Endothelial cell of umbilical vein (primary cell): Measurements from ENCODE around the gene RASGRF2.

Source experiments
- EZH2 ChIP-seq: IDR thresholded peaks from 2 replicates; pipeline ENCODE4 v1.6.1; 2012; ENCODE audit warnings: borderline replicate concordance, low read depth, mild to moderate bottlenecking, moderate library complexity, low read length, inconsistent platforms; ENCODE audit not compliant: severe bottlenecking
- FOS ChIP-seq: IDR thresholded peaks from 2 replicates; pipeline ENCODE4 v1.6.1; 2011; ENCODE audit warnings: mild to moderate bottlenecking, low read length, moderate library complexity, borderline replicate concordance; ENCODE audit not compliant: insufficient read depth
- GATA2 ChIP-seq: IDR thresholded peaks from 2 replicates; pipeline ENCODE4 v1.7.0; 2011; ENCODE audit warnings: low read depth, mild to moderate bottlenecking, moderate library complexity, mixed read lengths, low read length; ENCODE audit not compliant: insufficient read length, insufficient read depth
- JUN ChIP-seq: IDR thresholded peaks from 2 replicates; pipeline ENCODE4 v1.6.1; 2011; ENCODE audit warnings: borderline replicate concordance, low read depth; ENCODE audit not compliant: insufficient read length, insufficient read depth
- MAX ChIP-seq: IDR thresholded peaks from 2 replicates; pipeline ENCODE4 v1.6.1; 2011; ENCODE audit not compliant: insufficient read depth, insufficient read length
- MYC ChIP-seq: IDR thresholded peaks from one replicate; pipeline ENCODE4 v1.6.1; 2011; ENCODE audit warnings: mild to moderate bottlenecking, low read depth, low read length
- POLR2A ChIP-seq: IDR thresholded peaks from 2 replicates; pipeline ENCODE4 v1.6.1; 2012; ENCODE audit warnings: low read depth, mild to moderate bottlenecking, control low read depth, low read length
- POLR2AphosphoS5 ChIP-seq: IDR thresholded peaks from 2 replicates; pipeline ENCODE4 v1.6.1; 2012; ENCODE audit warnings: low read depth, mild to moderate bottlenecking, control low read depth, low read length, moderate library complexity; ENCODE audit not compliant: insufficient read depth
- TF ChIP-seq, protein P1 (sequence below), 2 donors: IDR thresholded peaks; 1 replicate in 1 of 2; 2 replicates in 1 of 2; pipeline ENCODE4 v1.5.1; 2011; ENCODE audit warnings: low read length in 2 of 2, mild to moderate bottlenecking in 2 of 2, moderate library complexity in 2 of 2, control low read depth in 1 of 2, inconsistent platforms in 1 of 2, low read depth in 1 of 2; ENCODE audit not compliant: insufficient read depth in 1 of 2; ENCODE audit errors: extremely low read depth in 1 of 2

DNA sequence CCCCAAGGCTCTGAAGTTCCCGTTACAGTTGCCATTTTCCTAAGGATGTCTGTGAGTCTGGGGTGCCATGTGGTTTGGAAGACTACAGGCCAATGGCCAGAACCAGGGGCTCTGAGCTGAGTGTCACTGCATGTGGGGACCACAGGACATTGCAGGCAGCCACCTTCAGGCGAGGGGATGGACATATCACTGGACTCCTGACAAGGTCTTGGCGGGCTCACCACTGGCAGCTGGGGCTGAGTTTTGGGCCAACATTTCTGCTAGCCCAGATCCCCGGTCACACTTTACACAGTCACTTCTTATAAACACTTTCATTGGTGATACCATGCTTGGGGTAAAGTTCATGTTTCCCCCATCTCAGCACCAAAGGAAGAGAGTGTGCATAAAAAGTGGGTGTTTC, 109.8 kb downstream of the RASGRF2 start:
- TF ChIP-seq, protein P1, sequence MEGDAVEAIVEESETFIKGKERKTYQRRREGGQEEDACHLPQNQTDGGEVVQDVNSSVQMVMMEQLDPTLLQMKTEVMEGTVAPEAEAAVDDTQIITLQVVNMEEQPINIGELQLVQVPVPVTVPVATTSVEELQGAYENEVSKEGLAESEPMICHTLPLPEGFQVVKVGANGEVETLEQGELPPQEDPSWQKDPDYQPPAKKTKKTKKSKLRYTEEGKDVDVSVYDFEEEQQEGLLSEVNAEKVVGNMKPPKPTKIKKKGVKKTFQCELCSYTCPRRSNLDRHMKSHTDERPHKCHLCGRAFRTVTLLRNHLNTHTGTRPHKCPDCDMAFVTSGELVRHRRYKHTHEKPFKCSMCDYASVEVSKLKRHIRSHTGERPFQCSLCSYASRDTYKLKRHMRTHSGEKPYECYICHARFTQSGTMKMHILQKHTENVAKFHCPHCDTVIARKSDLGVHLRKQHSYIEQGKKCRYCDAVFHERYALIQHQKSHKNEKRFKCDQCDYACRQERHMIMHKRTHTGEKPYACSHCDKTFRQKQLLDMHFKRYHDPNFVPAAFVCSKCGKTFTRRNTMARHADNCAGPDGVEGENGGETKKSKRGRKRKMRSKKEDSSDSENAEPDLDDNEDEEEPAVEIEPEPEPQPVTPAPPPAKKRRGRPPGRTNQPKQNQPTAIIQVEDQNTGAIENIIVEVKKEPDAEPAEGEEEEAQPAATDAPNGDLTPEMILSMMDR (IDR thresholded peaks at IDR 0.05; ENCODE audit: extremely low read depth in 1 of 2, insufficient read depth in 1 of 2, low read depth in 1 of 2, low read length in 2 of 2), result no peak
- no peak for TF ChIP-seq POLR2AphosphoS5
- TF ChIP-seq MAX, result no peak
- no peak for TF ChIP-seq POLR2A
- TF ChIP-seq EZH2, result no peak
- TF ChIP-seq MYC, result no peak
- no peak for TF ChIP-seq GATA2
- no peak for TF ChIP-seq FOS
- no peak for TF ChIP-seq JUN
